SK-N-SH treated with all-trans-retinoic acid at 6 μM for 48 hours (cell line): ENCODE data around the gene FOXL1.

Experiments
- ATAC-seq: fragments of 200-7000 bp; cut with Tn5 transposase; 3 replicates; pipeline ENCODE4 v1.9.1; 2020; ENCODE audit warnings: mild to moderate bottlenecking, moderate library complexity
- ARNTL ChIP-seq: fragments of 450-650 bp; formaldehyde crosslinking; IDR thresholded peaks from 2 replicates; pipeline ENCODE4 v1.5.0; 2020; ENCODE audit warnings: low read depth, mild to moderate bottlenecking, moderate library complexity, borderline replicate concordance
- BACH2 ChIP-seq: fragments of 250-450 bp; sonication (Bioruptor Pico); IDR thresholded peaks from 2 replicates; pipeline ENCODE4 v1.9.0; 2021; ENCODE audit warnings: mild to moderate bottlenecking, borderline replicate concordance
- CSDC2 ChIP-seq: fragments of 250-450 bp; sonication (Bioruptor Pico); IDR thresholded peaks from 2 replicates; pipeline ENCODE4 v1.5.0; 2020; ENCODE audit warnings: mild to moderate bottlenecking, moderate library complexity
- CSRNP3 ChIP-seq: fragments of 250-450 bp; sonication (Bioruptor Pico); IDR thresholded peaks from 2 replicates; pipeline ENCODE4 v1.5.1; 2021; ENCODE audit warnings: mild to moderate bottlenecking, moderate library complexity
- ESRRG ChIP-seq: fragments of 250-450 bp; sonication (Bioruptor Pico); IDR thresholded peaks from 2 replicates; pipeline ENCODE4 v1.6.1; 2021; ENCODE audit warnings: mild to moderate bottlenecking
- GLIS3 ChIP-seq: fragments of 250-450 bp; sonication (Bioruptor Pico); IDR thresholded peaks from 2 replicates; pipeline ENCODE4 v1.5.0; 2020; ENCODE audit warnings: mild to moderate bottlenecking, moderate library complexity
- ISL1 ChIP-seq: fragments of 250-450 bp; sonication (Bioruptor Pico); IDR thresholded peaks from 2 replicates; pipeline ENCODE4 v2.1.2; 2022; ENCODE audit warnings: mild to moderate bottlenecking, moderate library complexity
- OSR1 ChIP-seq: fragments of 250-450 bp; sonication (Bioruptor Pico); IDR thresholded peaks from 2 replicates; pipeline ENCODE4 v1.8.0; 2022; ENCODE audit warnings: moderate library complexity, mild to moderate bottlenecking, inconsistent platforms
- POU6F1 ChIP-seq: fragments of 250-450 bp; sonication (Bioruptor Pico); IDR thresholded peaks from 2 replicates; pipeline ENCODE4 v1.8.0; 2021; ENCODE audit warnings: low read depth, mild to moderate bottlenecking, moderate library complexity, borderline replicate concordance
- RARB ChIP-seq: fragments of 250-450 bp; sonication (Bioruptor Pico); IDR thresholded peaks from 2 replicates; pipeline ENCODE4 v1.8.0; 2021; ENCODE audit warnings: mild to moderate bottlenecking, moderate library complexity
- SNAI2 ChIP-seq: fragments of 250-450 bp; sonication (Bioruptor Pico); IDR thresholded peaks from 2 replicates; pipeline ENCODE4 v1.5.0; 2020; ENCODE audit warnings: mild to moderate bottlenecking, moderate library complexity
- TCF4 ChIP-seq: fragments of 250-450 bp; sonication (Bioruptor Pico); IDR thresholded peaks from 2 replicates; pipeline ENCODE4 v1.8.0; 2021; ENCODE audit warnings: mild to moderate bottlenecking, moderate library complexity, borderline replicate concordance
- TOX ChIP-seq: fragments of 250-450 bp; sonication (Bioruptor Pico); IDR thresholded peaks from 2 replicates; pipeline ENCODE4 v1.8.0; 2021; ENCODE audit warnings: mild to moderate bottlenecking, moderate library complexity, borderline replicate concordance
- TSHZ2 ChIP-seq: fragments of 250-450 bp; sonication (Bioruptor Pico); IDR thresholded peaks from 2 replicates; pipeline ENCODE4 v1.5.0; 2020; ENCODE audit warnings: mild to moderate bottlenecking, moderate library complexity
- ZC3H10 ChIP-seq: fragments of 250-450 bp; sonication (Bioruptor Pico); IDR thresholded peaks from 2 replicates; pipeline ENCODE4 v1.5.1; 2021; ENCODE audit warnings: mild to moderate bottlenecking, moderate library complexity
- ZFP3 ChIP-seq: fragments of 250-450 bp; sonication (Bioruptor Pico); IDR thresholded peaks from 2 replicates; pipeline ENCODE4 v1.5.0; 2020; ENCODE audit warnings: mild to moderate bottlenecking, moderate library complexity
- ZFP30 ChIP-seq: fragments of 450-650 bp; formaldehyde crosslinking; IDR thresholded peaks from 2 replicates; pipeline ENCODE4 v1.5.0; 2022; ENCODE audit warnings: mild to moderate bottlenecking, moderate library complexity
- ZNF565 ChIP-seq: fragments of 450-650 bp; formaldehyde crosslinking; conservative IDR thresholded peaks from 2 replicates; pipeline ENCODE4 v1.5.0; 2020; ENCODE audit warnings: low read depth, mild to moderate bottlenecking, moderate library complexity
- ZNF8 ChIP-seq: fragments of 450-650 bp; formaldehyde crosslinking; IDR thresholded peaks from 2 replicates; pipeline ENCODE4 v1.5.0; 2020; ENCODE audit warnings: mild to moderate bottlenecking, moderate library complexity
- TF ChIP-seq, protein P1 (sequence below): fragments of 250-450 bp; sonication (Bioruptor Pico); IDR thresholded peaks from 2 replicates; pipeline ENCODE4 v1.5.1; 2020; ENCODE audit warnings: low read depth, mild to moderate bottlenecking, moderate library complexity

FOXL1 gene

DNA sequence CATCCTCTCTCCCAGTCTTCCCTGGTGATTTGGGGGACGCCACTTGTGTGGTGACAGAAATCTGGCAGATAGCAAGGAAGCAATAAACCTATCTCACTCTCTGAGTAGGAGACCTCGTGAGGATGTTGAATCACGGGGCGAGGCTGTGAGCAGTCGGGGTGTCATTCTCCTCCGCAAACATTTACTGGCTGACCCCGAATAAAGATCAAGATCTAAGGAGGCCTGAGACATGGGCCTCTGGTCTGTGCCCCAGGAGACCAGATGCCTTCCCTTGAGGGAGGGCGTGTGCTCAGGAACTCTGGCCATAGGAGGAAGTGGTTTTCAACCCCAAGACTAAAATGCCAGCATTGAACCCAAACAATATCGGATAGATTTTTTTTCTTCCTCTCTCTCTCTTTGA, 53.1 kb downstream of the FOXL1 start:
- no peak for ATAC-seq
- TF ChIP-seq ZFP30 = no peak
- TF ChIP-seq, protein P1, sequence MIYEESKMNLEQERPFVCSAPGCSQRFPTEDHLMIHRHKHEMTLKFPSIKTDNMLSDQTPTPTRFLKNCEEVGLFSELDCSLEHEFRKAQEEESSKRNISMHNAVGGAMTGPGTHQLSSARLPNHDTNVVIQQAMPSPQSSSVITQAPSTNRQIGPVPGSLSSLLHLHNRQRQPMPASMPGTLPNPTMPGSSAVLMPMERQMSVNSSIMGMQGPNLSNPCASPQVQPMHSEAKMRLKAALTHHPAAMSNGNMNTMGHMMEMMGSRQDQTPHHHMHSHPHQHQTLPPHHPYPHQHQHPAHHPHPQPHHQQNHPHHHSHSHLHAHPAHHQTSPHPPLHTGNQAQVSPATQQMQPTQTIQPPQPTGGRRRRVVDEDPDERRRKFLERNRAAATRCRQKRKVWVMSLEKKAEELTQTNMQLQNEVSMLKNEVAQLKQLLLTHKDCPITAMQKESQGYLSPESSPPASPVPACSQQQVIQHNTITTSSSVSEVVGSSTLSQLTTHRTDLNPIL (CRISPR knock-in tag) = no peak
- no peak for TF ChIP-seq ARNTL (CRISPR knock-in tag)
- no peak for TF ChIP-seq OSR1
- TF ChIP-seq BACH2 (CRISPR knock-in tag) = no peak
- no peak for TF ChIP-seq RARB (CRISPR knock-in tag)
- no peak for TF ChIP-seq CSDC2 (CRISPR knock-in tag)
- no peak for TF ChIP-seq ZFP3 (CRISPR knock-in tag)
- no peak for TF ChIP-seq CSRNP3 (CRISPR knock-in tag)
- TF ChIP-seq ISL1 (CRISPR knock-in tag) = no peak
- TF ChIP-seq TSHZ2 = no peak
- TF ChIP-seq ESRRG (CRISPR knock-in tag) = no peak
- TF ChIP-seq ZC3H10 = no peak
- TF ChIP-seq POU6F1 (CRISPR knock-in tag) = no peak
- no peak for TF ChIP-seq SNAI2 (CRISPR knock-in tag)
- no peak for TF ChIP-seq ZNF8 (CRISPR knock-in tag)
- TF ChIP-seq TCF4 (CRISPR knock-in tag) = no peak
- TF ChIP-seq GLIS3 (CRISPR knock-in tag) = no peak
- TF ChIP-seq ZNF565 (CRISPR knock-in tag) = no peak
- TF ChIP-seq TOX (CRISPR knock-in tag) = no peak
- TF ChIP-seq, all 23 proteins: peak for 0
